HG02852 (cell line): ENCODE data around the gene RAB6D.
"Not testable (repeated sequence)": the region's sequence is repeated elsewhere in the genome, so short reads cannot be mapped to it uniquely, and the experiment has no call there.

ENCODE experiments used
- ATAC-seq: cut with Tn5 transposase; IDR thresholded peaks from one replicate; pipeline ENCODE4 v1.9.1; 2021; ENCODE audit warnings: mild to moderate bottlenecking, moderate library complexity; ENCODE audit not compliant: unreplicated experiment

RAB6D gene

DNA sequence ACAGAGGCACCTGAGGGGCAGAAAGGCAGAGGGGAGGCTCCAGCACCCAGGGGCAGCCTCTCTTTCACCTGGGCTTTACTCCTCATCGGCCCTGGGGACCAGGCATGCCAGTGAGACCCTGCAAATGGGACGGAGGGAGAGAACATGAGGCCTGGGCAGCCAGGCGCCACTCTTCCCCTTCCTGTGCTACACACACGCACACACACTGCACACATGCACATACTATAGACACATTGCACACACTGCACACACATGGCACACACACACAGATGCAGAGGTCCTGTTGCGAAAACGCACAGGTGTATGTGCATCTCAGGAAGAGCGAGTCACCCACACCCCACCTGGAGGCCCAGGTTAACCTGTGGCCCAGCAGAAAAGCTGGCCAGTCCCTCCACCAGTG lies 3.4 kb upstream of the RAB6D start:
- no peak for ATAC-seq

DNA sequence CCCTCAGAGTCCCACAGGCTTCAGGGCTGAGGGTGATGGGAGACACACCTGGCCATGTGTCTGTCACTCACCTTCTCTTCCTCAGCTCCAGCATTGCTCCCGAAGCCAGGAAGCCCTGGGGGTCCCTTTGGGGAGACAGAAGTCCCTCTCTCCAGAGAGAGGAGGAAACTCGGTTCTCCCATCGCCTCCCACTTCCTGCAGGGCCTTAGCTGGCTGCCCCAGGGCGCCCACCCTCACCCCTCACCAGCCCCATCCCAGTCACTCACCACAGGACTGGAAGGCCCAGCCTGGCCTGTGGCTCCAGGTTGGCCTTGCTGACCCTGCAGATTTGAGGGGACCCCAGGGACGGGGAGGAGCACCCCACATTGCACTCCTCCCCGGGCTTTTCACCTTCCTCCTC lies 2.7 kb upstream of the RAB6D start:
- no peak for ATAC-seq

DNA sequence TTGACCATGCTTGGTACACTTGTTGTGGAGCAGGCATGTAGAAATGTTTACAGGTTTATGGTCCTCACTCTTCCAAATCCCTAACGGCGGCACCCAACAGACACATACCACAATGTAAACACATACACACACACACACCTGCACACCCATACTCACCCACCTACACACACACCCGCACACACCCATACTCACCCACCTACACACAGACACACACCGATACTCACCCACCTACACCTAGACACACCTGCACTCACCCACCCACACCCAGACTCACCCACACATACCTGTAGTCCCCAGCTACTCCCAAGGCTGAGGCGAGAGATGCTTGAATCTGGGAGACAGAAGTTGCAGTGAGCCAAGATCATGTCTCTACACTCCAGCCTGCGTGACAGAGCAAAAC lies 1.5 kb upstream of the RAB6D start:
- no peak for ATAC-seq

DNA sequence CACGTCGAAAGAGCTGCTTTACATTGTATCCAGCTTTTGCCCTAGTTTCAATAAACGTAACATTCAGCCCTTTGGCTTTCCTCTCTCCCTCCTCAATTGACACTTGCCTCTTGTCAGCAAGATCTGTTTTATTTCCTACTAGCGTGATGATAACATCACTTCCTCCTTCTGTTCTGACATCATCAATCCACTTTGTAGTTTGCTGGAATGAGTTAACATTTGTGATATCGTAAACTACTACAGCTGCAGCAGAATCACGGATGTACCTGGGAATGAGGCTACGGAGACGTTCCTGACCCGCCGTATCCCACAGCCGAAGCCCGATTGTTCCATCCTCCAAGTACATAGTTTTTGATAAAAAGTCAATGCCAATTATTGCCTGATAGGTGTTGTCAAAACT lies 755 bp downstream of the RAB6D start:
- ATAC-seq: not testable (repeated sequence)

DNA sequence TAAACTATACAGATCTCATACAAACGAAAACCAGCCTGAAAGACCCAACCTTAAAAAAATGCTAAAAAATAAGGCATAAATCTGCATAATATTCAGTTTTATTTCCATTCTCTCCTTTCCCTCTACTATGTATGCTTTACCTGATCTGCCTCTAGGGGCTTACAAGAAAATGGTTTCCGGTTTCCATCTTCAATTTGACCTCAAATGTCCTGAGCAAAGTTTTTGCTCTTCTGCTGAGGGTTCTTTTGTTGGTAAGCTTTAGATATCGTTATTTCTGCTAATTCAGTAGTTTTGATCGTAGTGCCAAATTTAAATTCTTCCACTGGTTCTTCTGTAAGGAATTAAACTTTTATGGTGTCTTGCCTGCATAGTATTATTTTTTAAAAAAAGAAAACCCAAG lies 2.2 kb downstream of the RAB6D start:
- ATAC-seq: not testable (repeated sequence)

DNA sequence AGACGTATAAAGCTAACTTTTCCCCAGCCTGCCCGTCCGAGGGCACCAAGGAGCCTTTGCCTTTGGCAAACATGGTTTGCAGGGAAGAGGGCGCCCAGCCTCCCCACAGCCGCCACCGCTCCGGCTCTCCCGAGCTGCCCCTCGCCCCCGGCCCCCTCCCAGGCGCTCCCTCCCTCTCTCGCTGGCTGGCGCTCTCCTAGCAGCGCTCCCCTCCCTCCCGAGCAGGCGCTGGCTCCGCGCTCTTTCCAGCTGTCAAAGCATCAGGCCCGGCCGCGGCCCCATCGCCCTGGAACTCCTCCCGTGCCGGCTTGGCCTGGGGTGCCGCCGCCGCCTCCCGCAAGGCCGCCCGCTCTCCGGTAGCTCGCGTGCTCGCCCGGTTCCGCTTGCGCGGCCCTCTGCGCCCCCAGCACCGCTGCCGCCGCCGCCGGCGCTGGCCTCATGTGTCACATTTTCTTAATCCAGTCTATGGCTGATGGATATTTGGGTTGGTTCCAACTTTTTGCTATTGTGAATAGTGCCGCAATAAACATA lies 10.7 kb downstream of the RAB6D start:
- ATAC-seq: not testable (repeated sequence)

DNA sequence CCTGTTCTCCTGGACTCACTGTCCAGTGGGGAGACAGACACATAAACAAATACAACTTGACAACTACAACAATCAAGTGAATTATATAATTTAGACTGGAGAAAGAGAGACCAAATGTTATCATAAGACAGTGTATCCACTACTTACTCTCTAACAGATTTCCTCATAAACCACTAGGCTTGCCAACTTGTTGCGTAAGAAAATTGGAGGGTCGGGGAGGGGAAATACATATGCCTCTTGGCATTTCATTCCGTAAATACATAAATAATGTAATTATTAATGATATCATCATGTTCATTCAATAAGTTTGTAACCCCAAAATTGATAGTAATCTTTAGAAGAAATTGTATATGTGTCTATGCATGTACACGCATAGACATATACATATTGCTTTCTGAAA lies 14.9 kb downstream of the RAB6D start:
- no peak for ATAC-seq

DNA sequence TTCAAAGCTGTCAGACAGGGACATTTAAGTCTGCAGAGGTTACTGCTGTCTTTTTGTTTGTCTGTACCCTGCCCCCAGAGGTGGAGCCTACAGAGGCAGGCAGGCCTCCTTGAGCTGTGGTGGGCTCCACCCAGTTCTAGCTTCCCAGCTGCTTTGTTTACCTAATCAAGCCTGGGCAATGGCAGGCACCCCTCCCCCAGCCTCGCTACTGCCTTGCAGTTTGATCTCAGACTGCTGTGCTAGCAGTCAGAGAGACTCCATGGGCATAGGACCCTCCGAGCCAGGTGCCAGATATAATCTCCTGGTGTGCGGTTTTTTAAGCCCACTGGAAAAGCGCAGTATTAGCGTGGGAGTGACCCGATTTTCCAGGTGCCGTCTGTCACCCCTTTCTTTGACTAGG lies 16.9 kb downstream of the RAB6D start:
- not testable (repeated sequence) for ATAC-seq

DNA sequence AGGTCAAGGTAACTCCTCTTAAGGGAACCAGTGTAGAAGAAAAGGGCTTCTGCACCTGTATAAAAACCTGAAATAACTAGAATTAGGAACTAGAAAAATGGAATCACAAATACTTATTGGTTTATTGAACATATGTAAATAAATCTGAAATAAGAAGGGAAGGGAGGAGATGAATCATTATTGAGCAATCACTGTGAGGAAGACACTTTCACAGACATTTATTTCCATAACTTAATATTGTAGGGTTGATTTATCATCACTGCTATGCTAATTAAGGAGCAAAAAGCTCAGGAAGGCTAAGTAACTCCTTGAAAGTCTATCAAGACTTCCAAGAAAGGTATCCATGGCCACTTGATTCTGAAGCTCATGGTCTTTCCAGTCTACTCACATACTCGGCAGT lies 24.7 kb downstream of the RAB6D start:
- not testable (repeated sequence) for ATAC-seq

DNA sequence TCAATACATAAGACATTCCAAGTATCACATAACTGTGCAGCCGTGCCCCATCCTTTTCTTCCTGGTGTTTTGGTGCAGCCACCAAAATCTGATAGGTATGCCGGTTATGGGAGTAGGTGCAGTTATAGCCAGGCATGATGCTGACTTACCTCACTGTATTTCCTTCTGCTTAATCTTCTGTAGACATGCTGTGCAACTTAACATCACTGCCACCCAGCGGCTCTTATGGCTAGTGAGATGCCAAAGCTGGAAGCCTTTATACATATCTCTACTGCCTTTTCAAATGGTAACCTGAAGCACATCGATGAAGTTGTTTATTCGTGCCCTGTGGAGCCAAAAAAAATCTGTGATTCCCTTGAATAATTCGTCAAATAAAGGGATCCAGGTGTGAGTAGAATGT lies 28.6 kb downstream of the RAB6D start:
- not testable (repeated sequence) for ATAC-seq

DNA sequence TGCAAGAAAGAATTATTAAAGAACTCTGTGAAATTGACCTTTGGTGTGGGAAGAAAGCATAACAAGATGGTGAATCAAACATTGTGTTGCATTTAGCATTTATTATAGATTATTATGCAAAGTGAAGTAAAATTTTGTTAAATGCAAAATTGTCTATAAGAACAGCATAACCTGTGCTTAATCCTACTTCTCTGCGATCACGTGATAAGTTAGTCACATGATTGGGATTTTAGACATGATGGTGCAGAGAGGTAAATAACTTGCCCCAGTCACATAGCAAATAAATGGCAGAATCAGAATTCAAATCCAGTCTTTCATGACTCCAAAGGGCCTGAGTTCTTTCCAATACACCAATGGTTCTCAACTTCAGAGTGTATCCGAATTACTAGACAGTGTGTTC lies 31.3 kb downstream of the RAB6D start:
- not testable (repeated sequence) for ATAC-seq

DNA sequence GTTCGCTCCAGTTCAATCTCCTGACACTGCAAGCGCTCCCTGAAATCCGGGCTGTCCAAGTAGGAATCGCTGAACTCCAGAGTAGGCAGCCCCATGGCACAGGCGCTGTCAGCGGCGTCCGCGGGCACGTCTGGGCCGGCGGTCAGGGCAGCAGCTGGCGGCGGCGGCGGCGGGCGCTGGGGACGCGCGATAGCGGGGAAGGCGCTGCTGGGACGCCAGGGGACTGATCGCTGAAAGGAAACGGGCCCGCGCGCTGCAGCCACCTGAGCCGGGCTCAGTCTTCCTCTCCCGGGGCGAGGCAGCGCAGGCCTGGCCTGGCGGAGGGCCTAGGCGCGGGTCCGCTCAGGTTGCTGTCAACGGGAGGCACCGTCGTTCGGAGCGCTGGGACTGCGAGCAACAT lies 33.0 kb downstream of the RAB6D start:
- ATAC-seq: not testable (repeated sequence)

DNA sequence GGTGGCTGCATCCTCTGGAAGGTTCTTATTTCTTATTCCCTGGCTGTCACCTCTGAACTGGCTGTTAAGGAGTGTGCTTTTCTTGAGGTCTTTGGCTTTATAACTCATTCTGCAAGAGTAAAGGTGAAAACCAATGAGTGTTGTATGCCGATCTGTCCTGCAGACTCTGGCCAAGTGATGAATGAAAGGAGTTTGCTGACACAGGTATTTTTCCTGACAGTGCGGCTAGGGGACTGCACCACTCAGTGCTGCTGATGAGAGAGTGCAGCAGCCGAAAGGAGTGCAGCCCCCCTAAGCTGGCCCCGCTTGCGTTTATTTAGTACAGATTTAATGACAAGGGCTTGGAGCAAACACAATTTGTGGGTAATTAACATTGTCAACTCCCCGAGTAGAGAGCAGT lies 41.8 kb downstream of the RAB6D start:
- ATAC-seq: no peak

DNA sequence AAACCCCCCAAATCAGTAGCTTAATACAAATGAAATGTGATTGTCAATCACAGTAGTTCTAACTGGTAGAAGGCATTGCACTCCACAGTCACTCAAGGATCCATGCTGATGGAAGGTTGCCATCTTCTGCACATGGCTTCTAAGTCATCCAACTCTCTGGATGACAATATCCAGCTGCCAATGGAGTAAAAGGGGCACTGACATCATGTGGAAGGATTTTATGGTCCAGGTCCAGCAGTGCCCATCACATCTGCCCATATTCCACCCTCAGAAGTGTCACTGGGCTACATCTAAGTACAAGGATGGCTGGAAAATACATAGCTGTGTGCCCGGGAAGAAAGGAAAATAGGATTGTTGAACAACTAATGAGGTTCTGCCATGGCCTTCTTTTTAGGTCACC lies 42.6 kb downstream of the RAB6D start:
- ATAC-seq: not testable (repeated sequence)

DNA sequence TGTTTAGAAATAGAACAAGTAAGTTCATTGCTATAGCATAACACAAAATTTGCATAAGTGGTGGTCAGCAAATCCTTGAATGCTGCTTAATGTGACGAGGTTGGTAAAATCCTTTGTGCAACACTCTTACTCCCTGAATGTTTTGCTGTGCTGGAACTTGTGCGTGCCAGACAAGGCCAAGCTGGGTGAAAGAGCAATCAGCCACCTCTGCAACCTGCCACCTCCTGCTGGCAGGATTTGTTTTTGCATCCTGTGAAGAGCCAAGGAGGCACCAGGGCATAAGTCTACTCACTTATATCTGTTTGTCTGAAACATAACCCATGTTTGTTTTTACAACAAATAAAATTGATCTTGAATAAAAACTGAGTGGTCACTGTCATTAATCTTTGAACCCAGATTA lies 53.0 kb downstream of the RAB6D start:
- not testable (repeated sequence) for ATAC-seq
